Lower leg skin (tissue), 3 donors: ENCODE measurements around the gene NCDN.

Experiments used
- POLR2A ChIP-seq, 2 donors: fragments of 450-650 bp; IDR thresholded peaks; one replicate each; pipeline ENCODE4 v1.6.1; 2016 to 2017; ENCODE audit warnings: antibody characterized with exemption in 2 of 2, mild to moderate bottlenecking in 1 of 2, moderate library complexity in 1 of 2
- TF ChIP-seq, protein P1 (sequence below), 3 donors: fragments of 450-650 bp; IDR thresholded peaks; one replicate each; pipeline ENCODE4 v1.5.1; 2016; ENCODE audit warnings: antibody characterized with exemption in 3 of 3, mild to moderate bottlenecking in 3 of 3, moderate library complexity in 2 of 3

DNA sequence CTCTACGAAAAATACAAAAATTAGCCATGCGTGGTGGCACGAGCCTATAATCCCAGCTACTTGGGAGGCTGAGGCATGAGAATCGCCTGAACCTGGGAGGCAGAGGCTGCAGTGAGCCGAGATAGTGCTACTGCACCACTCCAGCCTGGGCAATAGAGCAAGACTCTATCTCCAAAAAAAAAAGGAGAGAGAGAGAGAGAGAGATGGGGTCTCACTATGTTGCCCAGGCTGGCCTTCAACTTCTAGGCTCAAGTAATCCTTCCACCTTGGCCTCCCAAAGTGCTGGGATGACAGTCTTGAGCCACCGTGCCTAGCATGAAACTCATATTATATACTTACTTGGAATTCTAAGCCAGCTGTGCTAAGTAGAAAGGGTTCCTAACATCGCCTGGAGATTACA, 54.1 kb downstream of the NCDN start:
- TF ChIP-seq, protein P1, sequence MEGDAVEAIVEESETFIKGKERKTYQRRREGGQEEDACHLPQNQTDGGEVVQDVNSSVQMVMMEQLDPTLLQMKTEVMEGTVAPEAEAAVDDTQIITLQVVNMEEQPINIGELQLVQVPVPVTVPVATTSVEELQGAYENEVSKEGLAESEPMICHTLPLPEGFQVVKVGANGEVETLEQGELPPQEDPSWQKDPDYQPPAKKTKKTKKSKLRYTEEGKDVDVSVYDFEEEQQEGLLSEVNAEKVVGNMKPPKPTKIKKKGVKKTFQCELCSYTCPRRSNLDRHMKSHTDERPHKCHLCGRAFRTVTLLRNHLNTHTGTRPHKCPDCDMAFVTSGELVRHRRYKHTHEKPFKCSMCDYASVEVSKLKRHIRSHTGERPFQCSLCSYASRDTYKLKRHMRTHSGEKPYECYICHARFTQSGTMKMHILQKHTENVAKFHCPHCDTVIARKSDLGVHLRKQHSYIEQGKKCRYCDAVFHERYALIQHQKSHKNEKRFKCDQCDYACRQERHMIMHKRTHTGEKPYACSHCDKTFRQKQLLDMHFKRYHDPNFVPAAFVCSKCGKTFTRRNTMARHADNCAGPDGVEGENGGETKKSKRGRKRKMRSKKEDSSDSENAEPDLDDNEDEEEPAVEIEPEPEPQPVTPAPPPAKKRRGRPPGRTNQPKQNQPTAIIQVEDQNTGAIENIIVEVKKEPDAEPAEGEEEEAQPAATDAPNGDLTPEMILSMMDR (IDR thresholded peaks at IDR 0.05), result no peak
- TF ChIP-seq POLR2A (IDR thresholded peaks at IDR 0.05), result no peak
